Stimulated activated memory B cell treated with anti-CD40 and anti-IgM and Interleukin-4, amounts not matched to agents 10 μg/mL and 1 μg/mL and 100 μg/mL, for 72 hours (primary cell): Measurements from ENCODE around the gene ZMYND8.

Source experiments
- ATAC-seq: fragments of 150-1000 bp; cut with Tn5 transposase; 2 replicates; pipeline ENCODE4 v1.10.0; 2021
- H3K27ac Mint-ChIP-seq: one replicate; pipeline ENCODE4 v1.8.0; 2022; ENCODE audit warnings: mild to moderate bottlenecking, mixed read lengths
- H3K27me3 Mint-ChIP-seq: one replicate; pipeline ENCODE4 v1.8.0; 2022; ENCODE audit warnings: mixed read lengths
- H3K36me3 Mint-ChIP-seq: one replicate; pipeline ENCODE4 v1.8.0; 2022; ENCODE audit warnings: mixed read lengths
- H3K4me1 Mint-ChIP-seq: one replicate; pipeline ENCODE4 v1.8.0; 2022; ENCODE audit warnings: mixed read lengths
- H3K4me3 Mint-ChIP-seq: one replicate; pipeline ENCODE4 v1.8.0; 2022; ENCODE audit warnings: mild to moderate bottlenecking, moderate library complexity, mixed read lengths
- H3K9me3 Mint-ChIP-seq: one replicate; pipeline ENCODE4 v1.8.0; 2022; ENCODE audit warnings: mixed read lengths

The ZMYND8 gene

DNA sequence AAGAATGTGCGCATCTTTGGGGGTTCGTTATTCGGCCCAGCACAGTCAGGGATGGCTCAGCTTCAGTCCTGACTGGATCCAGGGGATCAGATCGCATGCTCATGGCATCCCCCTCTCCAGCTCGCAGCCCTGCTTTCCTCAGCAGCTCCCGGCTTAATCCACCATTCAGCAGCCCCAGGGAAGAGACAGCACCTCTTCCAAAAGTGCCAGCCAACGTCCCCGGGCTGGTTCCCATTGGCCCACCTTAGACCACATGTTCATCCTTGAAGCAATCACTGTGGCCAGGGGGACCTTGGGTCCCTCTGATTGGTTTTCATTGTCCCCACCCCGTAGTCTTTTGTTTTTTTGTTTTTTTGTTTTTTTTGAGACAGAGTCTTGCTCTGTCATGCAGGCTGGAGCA lies 188.7 kb downstream of the ZMYND8 start:
- Mint-ChIP-seq H3K4me3 (no peak overlapping the region), H3K9me3 (peaks cover 3% of the 10 kb centered on the region), H3K27me3 (no peaks in the 10 kb centered on the region), H3K4me1 (no peaks in the 10 kb centered on the region), H3K36me3 (peaks cover 5% of the 10 kb centered on the region), H3K27ac (no peak overlapping the region)
- no peak for ATAC-seq

DNA sequence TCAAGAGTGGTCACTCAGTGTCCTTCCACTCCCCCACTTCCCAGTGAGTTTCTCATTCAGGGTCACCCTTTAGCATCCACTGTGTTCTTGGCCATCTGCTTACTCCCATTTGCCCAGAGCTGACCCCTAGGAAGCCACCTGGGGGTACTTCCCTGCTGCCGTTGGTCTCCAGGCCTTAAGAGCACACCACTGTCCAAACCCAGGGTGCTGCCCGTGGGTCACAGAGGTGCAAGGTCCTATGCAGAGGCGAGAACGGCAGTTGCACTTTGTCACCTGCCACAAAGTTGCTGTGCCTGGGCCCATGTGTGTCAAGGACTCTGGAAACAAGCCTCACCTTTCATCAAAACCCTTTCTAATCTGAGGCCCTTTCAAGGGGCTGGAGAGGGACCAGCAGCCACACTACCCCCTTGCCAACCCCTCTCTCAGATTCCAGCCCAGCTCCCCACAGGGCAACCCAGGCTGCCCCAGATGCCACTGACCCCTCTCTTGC lies 191.1 kb downstream of the ZMYND8 start:
- no peak for ATAC-seq
- Mint-ChIP-seq H3K27ac (no peak overlapping the region), H3K27me3 (no peaks in the 10 kb centered on the region), H3K4me3 (no peak overlapping the region), H3K4me1 (no peaks in the 10 kb centered on the region), H3K36me3 (peaks cover 5% of the 10 kb centered on the region), H3K9me3 (peaks cover 3% of the 10 kb centered on the region)

DNA sequence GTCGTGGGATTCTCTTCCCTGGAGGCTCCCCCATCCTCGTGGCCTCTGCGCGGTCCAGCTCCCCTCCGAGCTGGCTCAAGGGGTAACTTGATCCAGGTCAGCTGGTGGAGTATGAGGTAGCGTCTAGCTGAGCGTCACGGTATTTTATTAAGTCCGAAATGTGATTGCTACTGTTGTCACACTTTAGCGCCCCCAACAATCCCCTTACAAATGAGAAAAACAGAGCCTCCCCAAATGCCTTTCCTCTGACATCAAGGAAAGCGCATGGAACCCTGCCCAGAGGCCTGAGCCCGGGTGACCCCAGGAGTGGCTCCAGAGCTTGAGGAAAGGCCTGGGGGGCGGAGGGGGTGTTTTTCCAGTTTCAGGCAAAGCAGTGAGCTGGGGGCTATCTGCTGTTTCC lies 192.4 kb downstream of the ZMYND8 start:
- no peak for ATAC-seq
- no peaks in the 10 kb centered on the region for H3K4me1 Mint-ChIP-seq
- H3K9me3 Mint-ChIP-seq: peaks cover 3% of the 10 kb centered on the region
- no peak overlapping the region for H3K4me3 Mint-ChIP-seq
- no peak overlapping the region for H3K27ac Mint-ChIP-seq
- H3K36me3 Mint-ChIP-seq: peaks cover 5% of the 10 kb centered on the region
- no peaks in the 10 kb centered on the region for H3K27me3 Mint-ChIP-seq

DNA sequence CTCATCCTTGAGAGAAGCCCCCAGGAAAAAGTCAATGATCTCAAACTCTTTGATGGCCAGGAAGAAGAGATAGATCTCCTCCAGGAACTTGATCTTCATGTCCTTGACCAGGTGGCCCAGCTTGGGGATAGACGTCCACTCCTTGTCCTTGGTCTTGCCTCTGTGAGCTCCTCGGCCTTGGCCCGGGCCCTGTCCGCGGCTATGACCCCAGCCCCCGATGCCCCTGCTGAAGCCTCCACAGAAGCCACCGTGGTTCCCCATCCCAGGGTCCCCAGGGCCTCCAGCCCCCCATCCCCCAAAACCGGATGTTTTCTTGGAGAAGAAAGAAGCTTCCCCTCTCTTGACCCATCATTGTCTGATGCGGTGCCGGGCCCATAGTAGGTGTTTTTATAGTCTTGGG lies 195.1 kb downstream of the ZMYND8 start:
- no peak overlapping the region for H3K27ac Mint-ChIP-seq
- no peaks in the 10 kb centered on the region for H3K27me3 Mint-ChIP-seq
- H3K9me3 Mint-ChIP-seq: no peaks in the 10 kb centered on the region
- peaks cover 5% of the 10 kb centered on the region for H3K36me3 Mint-ChIP-seq
- H3K4me1 Mint-ChIP-seq: no peaks in the 10 kb centered on the region
- H3K4me3 Mint-ChIP-seq: no peak overlapping the region
- no peak for ATAC-seq

DNA sequence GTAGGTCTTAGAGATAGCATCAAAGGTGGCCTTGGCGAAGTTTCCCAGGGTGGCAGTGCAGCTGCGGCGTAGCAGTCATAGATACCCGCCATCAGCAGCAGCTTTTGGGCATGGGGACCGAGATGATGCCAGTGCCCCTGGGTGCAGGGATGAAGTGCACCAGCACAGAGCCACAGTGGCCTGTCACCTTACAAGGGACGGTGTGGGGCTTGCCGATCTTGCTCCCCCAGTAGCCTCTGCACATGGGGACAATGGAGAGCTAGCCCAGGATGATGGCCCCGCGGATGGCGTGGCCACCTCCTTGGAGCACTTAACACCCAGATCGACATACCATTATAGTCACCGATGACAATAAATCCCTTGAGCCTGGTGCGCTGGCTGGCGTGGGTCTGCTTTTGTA lies 195.5 kb downstream of the ZMYND8 start:
- H3K27me3 Mint-ChIP-seq: no peaks in the 10 kb centered on the region
- no peak overlapping the region for H3K4me3 Mint-ChIP-seq
- no peak overlapping the region for H3K27ac Mint-ChIP-seq
- ATAC-seq: no peak
- H3K36me3 Mint-ChIP-seq: peaks cover 5% of the 10 kb centered on the region
- H3K9me3 Mint-ChIP-seq: no peaks in the 10 kb centered on the region
- H3K4me1 Mint-ChIP-seq: no peaks in the 10 kb centered on the region

DNA sequence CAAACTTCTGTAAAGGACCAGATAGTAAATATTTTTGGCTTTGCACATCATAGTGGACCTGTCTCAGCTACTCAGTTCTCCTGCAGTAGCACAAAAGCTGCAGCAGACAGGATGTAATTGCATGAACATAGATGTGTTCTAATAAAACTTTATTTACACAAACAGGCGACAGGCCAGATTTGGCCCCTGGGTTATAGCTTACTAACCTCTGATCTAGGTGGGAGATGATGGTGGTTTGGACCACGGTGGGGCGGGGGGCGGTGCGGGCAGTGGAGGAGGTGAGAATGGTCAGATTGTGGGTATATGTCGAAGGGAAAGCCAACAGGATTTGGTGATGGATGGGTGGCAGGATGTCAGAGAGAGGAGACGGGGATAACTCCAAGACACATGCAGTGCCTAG lies 196.3 kb downstream of the ZMYND8 start:
- no peak for ATAC-seq
- Mint-ChIP-seq H3K4me3 (no peak overlapping the region), H3K9me3 (no peaks in the 10 kb centered on the region), H3K36me3 (peaks cover 5% of the 10 kb centered on the region), H3K27me3 (no peaks in the 10 kb centered on the region), H3K4me1 (no peaks in the 10 kb centered on the region), H3K27ac (no peak overlapping the region)
